ENCODE results near the gene KDM3A. TPM values are rescaled to one million over a fixed set of nuclear protein-coding genes. Genes with fewer than 3 reads are reported as not detected.

The KDM3A gene
- total RNA-seq, 4 donors from 2014 or later = 17.7 to 56.0 (median 25.7) TPM

DNA sequence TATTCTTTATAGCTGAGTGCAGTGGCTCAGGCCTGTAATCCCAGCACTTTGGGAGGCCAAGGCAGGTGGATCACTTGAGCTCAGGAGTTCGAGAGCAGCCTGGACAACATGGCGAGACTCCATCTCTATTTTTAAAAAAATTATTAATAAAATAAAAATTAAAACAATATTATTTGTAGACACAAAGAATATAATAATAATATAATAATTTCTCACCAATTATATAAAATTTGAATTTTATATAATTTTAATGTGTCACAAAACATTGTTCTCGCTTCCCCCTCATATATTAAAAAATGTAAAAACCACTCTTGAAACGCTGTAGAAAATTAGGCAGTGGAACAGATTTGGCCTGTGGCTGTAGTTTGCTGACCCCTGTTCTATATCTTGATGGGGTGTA lies 5.6 kb upstream of the KDM3A start:
- no peak for ATAC-seq (ENCODE audit: low FRiP score)
- TF ChIP-seq, protein P1, sequence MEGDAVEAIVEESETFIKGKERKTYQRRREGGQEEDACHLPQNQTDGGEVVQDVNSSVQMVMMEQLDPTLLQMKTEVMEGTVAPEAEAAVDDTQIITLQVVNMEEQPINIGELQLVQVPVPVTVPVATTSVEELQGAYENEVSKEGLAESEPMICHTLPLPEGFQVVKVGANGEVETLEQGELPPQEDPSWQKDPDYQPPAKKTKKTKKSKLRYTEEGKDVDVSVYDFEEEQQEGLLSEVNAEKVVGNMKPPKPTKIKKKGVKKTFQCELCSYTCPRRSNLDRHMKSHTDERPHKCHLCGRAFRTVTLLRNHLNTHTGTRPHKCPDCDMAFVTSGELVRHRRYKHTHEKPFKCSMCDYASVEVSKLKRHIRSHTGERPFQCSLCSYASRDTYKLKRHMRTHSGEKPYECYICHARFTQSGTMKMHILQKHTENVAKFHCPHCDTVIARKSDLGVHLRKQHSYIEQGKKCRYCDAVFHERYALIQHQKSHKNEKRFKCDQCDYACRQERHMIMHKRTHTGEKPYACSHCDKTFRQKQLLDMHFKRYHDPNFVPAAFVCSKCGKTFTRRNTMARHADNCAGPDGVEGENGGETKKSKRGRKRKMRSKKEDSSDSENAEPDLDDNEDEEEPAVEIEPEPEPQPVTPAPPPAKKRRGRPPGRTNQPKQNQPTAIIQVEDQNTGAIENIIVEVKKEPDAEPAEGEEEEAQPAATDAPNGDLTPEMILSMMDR (IDR thresholded peaks at IDR 0.05) = no peak
- DNase-seq (ENCODE audit: low spot score) = no peak

DNA sequence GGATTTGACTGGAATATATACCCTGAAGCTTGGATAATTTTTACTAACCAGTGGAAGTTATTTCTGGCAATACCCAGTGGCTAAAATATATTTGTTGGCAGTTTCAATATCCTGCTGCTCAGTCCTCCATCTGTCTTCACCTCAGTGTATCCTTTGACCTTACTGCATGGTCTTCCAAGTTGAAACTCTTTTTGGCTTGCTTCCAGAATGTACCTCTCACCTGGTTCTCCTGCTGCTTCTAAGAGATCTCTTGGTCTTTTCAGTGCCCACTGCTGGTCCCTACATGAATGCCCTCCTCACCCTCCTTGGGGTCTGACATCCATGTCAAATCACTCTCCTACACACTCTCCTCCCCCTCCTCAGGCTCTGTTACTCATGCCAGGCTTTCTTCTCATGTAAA lies 4.8 kb upstream of the KDM3A start:
- ATAC-seq (ENCODE audit: low FRiP score) = no peak
- TF ChIP-seq, protein P1 (IDR thresholded peaks at IDR 0.05) = no peak
- DNase-seq (ENCODE audit: low spot score) = no peak

DNA sequence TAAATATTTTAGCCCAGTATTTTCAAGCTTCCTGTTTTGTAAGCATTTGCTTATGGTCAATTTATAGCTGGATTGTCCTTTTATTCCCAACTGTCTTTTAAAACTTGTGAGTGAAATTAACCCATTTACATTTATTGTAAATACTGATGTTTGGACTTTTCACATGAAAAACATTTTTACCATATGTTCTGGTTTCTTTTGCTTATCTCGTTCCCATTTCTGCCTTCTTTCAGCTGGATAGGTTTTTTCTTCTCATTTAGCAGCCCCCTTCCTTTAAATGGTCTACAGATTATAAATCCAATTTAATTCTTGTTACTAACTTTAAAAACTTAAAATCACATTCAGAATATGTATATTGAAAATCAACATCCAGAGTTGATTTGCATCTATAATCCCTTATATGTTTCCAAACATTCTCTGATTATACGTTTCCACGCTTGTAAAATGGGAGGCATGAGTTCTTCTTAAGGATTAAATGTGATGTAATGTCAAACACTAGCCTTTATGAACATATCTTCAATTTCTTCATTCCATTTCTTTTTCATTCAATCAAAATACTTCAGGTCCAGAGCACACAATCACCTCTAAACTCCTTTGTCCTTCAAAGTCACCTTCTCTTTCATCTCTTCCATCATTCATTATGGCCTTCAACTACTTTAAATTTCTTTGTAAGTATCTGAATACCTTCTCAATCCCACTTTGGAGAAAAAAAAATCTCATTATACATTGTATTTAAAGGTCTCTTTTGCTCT lies 1.1 kb upstream of the KDM3A start:
- TF ChIP-seq, protein P1 (IDR thresholded peaks at IDR 0.05) = no peak
- ATAC-seq (ENCODE audit: low FRiP score) (no peak), DNase-seq (ENCODE audit: low spot score) (no peak)

DNA sequence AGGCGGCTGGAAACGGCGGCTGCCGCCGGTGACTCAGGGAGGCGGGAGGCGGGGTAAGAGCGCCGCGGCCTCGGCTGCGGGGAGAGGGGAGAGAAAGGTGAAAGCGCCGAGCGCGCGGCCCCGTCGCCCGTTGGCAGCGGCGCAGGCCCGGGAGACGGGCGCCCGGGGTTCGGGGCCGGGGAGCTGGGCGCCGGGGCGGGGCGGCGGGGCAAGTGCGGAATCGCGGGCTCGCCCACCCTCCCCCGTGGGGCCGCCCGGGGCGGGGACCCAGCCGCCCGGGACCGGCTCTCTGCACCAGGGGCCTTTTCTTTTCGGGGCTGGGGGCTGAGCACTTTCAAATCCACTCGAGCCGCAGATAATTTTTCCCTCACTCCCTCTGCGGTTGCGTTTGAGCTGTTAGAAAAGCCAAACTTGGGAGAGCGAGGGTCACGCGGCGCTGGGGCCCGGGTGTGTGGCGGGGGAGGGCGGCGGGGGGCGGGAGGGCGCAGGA lies 266 bp downstream of the KDM3A start:
- DNase-seq (ENCODE audit: low spot score) (no peak), ATAC-seq (ENCODE audit: low FRiP score) (peak; percentile 11)

DNA sequence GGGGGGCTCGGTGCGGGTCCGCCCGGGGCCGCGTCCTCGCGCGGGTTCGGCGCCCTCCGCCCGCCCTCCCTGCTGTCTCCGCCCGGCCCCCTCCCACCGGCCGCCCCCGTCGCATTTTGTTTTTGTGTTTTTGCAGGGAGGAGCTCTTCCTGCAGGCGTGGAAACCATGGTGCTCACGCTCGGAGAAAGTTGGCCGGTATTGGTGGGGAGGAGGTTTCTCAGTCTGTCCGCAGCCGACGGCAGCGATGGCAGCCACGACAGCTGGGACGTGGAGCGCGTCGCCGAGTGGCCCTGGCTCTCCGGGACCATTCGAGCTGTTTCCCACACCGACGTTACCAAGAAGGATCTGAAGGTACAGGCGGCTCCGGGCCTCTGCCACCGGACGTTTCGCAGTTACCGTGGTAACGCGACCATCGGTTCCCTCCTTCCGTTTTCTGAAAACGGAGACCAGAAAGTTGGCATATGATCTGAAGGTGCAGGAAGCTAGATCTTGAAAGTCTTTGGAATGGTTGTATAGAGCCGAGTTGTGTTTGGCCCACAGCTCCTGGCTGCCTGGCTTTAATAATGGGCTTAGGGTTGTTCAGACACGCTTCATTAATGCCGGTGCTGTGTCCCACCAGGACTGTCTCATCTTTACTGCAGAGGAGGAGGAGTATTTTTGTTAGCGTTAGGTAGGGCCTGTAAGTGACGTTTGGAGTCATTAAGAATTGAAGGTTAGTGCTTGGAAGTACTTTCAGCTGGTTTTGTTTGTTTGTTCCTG lies 891 bp downstream of the KDM3A start:
- peak; percentile 0 for ATAC-seq (ENCODE audit: low FRiP score)
- no peak for DNase-seq (ENCODE audit: low spot score)
- TF ChIP-seq, protein P1 (IDR thresholded peaks at IDR 0.05) = no peak

More for the DNA sequence above, 266 bp downstream of the KDM3A start:
- TF ChIP-seq, protein P1 (IDR thresholded peaks at IDR 0.05) = no peak

DNA sequence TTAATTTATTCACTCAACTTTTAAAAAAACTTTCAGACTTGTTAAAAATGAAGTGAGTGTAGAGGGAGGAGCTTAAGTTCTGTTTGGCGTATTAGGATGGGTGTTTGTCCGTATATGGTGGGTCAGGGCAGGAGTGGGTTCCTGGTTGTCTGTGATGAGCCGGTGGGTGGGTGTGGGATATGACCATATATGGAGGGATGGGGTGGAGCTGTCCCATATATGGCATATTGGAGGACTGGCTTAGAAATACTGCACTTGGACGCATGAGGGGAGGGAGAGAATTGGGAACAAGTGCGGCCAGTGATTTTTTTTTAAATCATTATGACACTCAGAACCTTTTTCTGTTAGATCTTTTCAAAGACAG lies 1.5 kb downstream of the KDM3A start:
- TF ChIP-seq, protein P1 (IDR thresholded peaks at IDR 0.05) = no peak
- peak; percentile 75 for DNase-seq (ENCODE audit: low spot score)
- ATAC-seq (ENCODE audit: low FRiP score) = peak; percentile 87
